SU-DHL-6 (cell line): ENCODE data around the gene MARK1.

Source experiments
- H2AFZ ChIP-seq: fragments of 200-600 bp; sonication (generic); 2 replicates; pipeline ENCODE4 v1.6.1; 2014; ENCODE audit warnings: low read depth, mild to moderate bottlenecking, moderate library complexity, mixed read lengths, antibody characterized with exemption, low read length; ENCODE audit not compliant: severe bottlenecking
- H3F3A ChIP-seq: fragments of 200-600 bp; shearing (Covaris generic); 2 replicates; pipeline ENCODE4 v1.6.0; 2016; ENCODE audit warnings: antibody characterized with exemption, mild to moderate bottlenecking; ENCODE audit not compliant: insufficient read depth
- H3K27ac ChIP-seq: fragments of 200-600 bp; sonication (generic); 2 replicates; pipeline ENCODE4 v1.5.1; 2016; ENCODE audit warnings: low read depth, mild to moderate bottlenecking, low read length, moderate library complexity, mixed read lengths
- H3K27me3 ChIP-seq: fragments of 200-600 bp; sonication (generic), shearing (Covaris generic); 2 replicates; pipeline ENCODE4 v1.6.0; 2014; ENCODE audit warnings: mild to moderate bottlenecking, low read length
- H3K36me3 ChIP-seq: fragments of 200-600 bp; sonication (generic); 2 replicates; pipeline ENCODE4 v1.6.1; 2014; ENCODE audit warnings: mild to moderate bottlenecking, low read length, mixed read lengths
- H3K4me2 ChIP-seq: fragments of 300-600, 200-600 bp; shearing (Covaris generic), sonication (generic); 2 replicates; pipeline ENCODE4 v1.6.0; 2014; ENCODE audit warnings: low read length, low read depth, mild to moderate bottlenecking; ENCODE audit not compliant: poor library complexity, severe bottlenecking
- H3K4me3 ChIP-seq: fragments of 200-600 bp; sonication (generic); 2 replicates; pipeline ENCODE4 v1.5.1; 2014; ENCODE audit warnings: antibody characterized with exemption, low read length, mild to moderate bottlenecking, mixed read lengths; ENCODE audit not compliant: insufficient read depth, poor library complexity, severe bottlenecking
- H3K79me2 ChIP-seq: fragments of 200-600 bp; sonication (generic); 2 replicates; pipeline ENCODE4 v1.6.1; 2014; ENCODE audit warnings: mild to moderate bottlenecking, low read length, moderate library complexity; ENCODE audit not compliant: insufficient read depth
- H3K9ac ChIP-seq: fragments of 200-600 bp; sonication (generic); 2 replicates; pipeline ENCODE4 v1.7.0; 2014; ENCODE audit warnings: mild to moderate bottlenecking, low read length
- H3K9me2 ChIP-seq: fragments of 200-600 bp; sonication (generic); replicated peaks from 2 replicates; pipeline ENCODE4 v1.6.1; 2014; ENCODE audit warnings: low read length; ENCODE audit not compliant: insufficient read depth
- H3K9me3 ChIP-seq: fragments of 200-600 bp; sonication (generic); 2 replicates; pipeline ENCODE4 v1.6.1; 2014; ENCODE audit warnings: low read length, mixed read lengths; ENCODE audit not compliant: insufficient read depth
- H4K20me1 ChIP-seq: fragments of 200-600 bp; sonication (generic); 2 replicates; pipeline ENCODE4 v1.6.1; 2014; ENCODE audit warnings: low read depth, mild to moderate bottlenecking, antibody characterized with exemption, low read length, moderate library complexity, mixed read lengths
- CTCF ChIP-seq: fragments of 200-600 bp; sonication (generic); IDR thresholded peaks from one replicate; pipeline ENCODE4 v1.5.1; 2017; ENCODE audit warnings: antibody characterized with exemption, mild to moderate bottlenecking, low read length, moderate library complexity; ENCODE audit not compliant: insufficient read depth, poor library complexity, severe bottlenecking
- EZH2phosphoT487 ChIP-seq: fragments of 200-600 bp; sonication (generic), shearing (Covaris generic); conservative IDR thresholded peaks from 2 replicates; pipeline ENCODE4 v1.6.1; 2018; ENCODE audit warnings: mild to moderate bottlenecking, antibody characterized with exemption, low read length, moderate library complexity, mixed read lengths

Gene MARK1

GRCh38 chr1:220497220-220497947, 30.6 kb upstream of the MARK1 start:
- no peaks in the 10 kb centered on the region for H3K9me3 ChIP-seq
- no peak overlapping the region for H3K9ac ChIP-seq
- no peaks in the 10 kb centered on the region for H4K20me1 ChIP-seq
- no peaks in the 10 kb centered on the region for H3K36me3 ChIP-seq
- H3K79me2 ChIP-seq = no peaks in the 10 kb centered on the region
- no peak overlapping the region for H2AFZ ChIP-seq
- no peaks in the 10 kb centered on the region for H3K9me2 ChIP-seq
- TF ChIP-seq CTCF (no peak), EZH2phosphoT487 (no peak)
- no peak overlapping the region for H3K4me3 ChIP-seq
- no peaks in the 10 kb centered on the region for H3F3A ChIP-seq
- no peaks in the 10 kb centered on the region for H3K27me3 ChIP-seq
- H3K4me2 ChIP-seq = no peak overlapping the region
- no peak overlapping the region for H3K27ac ChIP-seq

- H3K4me2 ChIP-seq = no peak overlapping the region
- no peaks in the 10 kb centered on the region for H3F3A ChIP-seq
- no peaks in the 10 kb centered on the region for H3K9me3 ChIP-seq
- H4K20me1 ChIP-seq = no peaks in the 10 kb centered on the region
- H3K9ac ChIP-seq = no peak overlapping the region
- TF ChIP-seq CTCF = no peak
- TF ChIP-seq EZH2phosphoT487 = no peak
- no peaks in the 10 kb centered on the region for H3K9me2 ChIP-seq
- H3K27me3 ChIP-seq = no peaks in the 10 kb centered on the region
- no peak overlapping the region for H3K27ac ChIP-seq
- no peaks in the 10 kb centered on the region for H3K79me2 ChIP-seq
- H3K4me3 ChIP-seq = no peak overlapping the region
- H3K36me3 ChIP-seq = no peaks in the 10 kb centered on the region
- H2AFZ ChIP-seq = no peak overlapping the region
These were observed 29.7 kb upstream of the MARK1 start for GRCh38 chr1:220498188-220498587.

- Histone ChIP-seq H3K36me3 (no peaks in the 10 kb centered on the region), H3K9me2 (no peaks in the 10 kb centered on the region), H3K4me3 (no peak overlapping the region), H3K27ac (no peak overlapping the region), H2AFZ (no peak overlapping the region), H3K4me2 (no peak overlapping the region), H3K27me3 (no peaks in the 10 kb centered on the region), H4K20me1 (no peaks in the 10 kb centered on the region), H3K9ac (no peak overlapping the region), H3F3A (no peaks in the 10 kb centered on the region), H3K79me2 (no peaks in the 10 kb centered on the region), H3K9me3 (no peaks in the 10 kb centered on the region)
- TF ChIP-seq CTCF = no peak
- no peak for TF ChIP-seq EZH2phosphoT487
These were observed 27.6 kb upstream of the MARK1 start for GRCh38 chr1:220500372-220500771.
